Measurements from ENCODE around the gene IRAK3.

IRAK3 gene, protein sequence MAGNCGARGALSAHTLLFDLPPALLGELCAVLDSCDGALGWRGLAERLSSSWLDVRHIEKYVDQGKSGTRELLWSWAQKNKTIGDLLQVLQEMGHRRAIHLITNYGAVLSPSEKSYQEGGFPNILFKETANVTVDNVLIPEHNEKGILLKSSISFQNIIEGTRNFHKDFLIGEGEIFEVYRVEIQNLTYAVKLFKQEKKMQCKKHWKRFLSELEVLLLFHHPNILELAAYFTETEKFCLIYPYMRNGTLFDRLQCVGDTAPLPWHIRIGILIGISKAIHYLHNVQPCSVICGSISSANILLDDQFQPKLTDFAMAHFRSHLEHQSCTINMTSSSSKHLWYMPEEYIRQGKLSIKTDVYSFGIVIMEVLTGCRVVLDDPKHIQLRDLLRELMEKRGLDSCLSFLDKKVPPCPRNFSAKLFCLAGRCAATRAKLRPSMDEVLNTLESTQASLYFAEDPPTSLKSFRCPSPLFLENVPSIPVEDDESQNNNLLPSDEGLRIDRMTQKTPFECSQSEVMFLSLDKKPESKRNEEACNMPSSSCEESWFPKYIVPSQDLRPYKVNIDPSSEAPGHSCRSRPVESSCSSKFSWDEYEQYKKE

DNA sequence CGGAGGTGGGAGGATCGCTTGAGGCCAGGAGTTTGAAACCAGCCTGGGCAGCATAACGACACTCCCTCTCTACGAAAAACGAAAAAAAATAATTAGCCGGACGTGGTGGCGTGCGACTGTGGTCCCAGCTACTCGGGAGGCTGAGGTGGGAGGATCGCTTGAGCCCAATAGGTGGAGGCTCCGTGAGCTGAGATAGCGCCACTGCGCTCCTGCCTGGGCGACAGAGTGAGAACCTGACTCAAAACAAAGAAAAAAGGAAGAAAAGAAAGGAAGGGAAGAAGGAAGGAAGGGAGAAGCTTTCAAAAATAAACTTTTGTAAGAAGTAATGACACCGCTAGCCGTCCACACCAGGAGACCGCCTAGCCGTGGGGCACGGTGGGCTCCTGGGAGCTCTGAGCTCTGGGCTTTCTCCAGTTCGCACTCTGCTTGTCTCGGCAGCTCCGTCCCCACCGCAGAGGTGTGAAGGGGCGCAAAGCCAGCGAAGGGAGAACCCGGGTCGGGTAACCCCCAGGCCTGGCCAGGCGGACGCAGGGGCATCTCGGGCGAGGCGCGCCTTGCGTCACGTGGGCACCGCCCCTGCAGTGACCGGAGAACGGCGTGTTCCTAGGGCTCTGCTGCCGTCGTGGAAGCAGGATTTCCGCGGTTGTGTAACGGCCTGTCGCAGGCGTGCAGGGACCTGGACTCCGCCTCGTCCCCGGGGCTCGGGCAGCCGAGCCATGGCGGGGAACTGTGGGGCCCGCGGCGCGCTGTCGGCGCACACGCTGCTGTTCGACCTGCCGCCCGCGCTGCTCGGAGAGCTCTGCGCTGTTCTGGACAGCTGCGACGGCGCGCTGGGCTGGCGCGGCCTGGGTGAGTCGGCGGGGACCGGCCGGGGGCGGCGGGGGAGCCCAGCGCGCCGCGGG is at the start of gene IRAK3:
IRAK3 (plus strand) TSS at position 631 of the 902 bp plus-strand sequence; CDS start at position 717, 86 bp downstream.
- no peak for DNase-seq (ENCODE audit: low read depth, low spot score)

DNA sequence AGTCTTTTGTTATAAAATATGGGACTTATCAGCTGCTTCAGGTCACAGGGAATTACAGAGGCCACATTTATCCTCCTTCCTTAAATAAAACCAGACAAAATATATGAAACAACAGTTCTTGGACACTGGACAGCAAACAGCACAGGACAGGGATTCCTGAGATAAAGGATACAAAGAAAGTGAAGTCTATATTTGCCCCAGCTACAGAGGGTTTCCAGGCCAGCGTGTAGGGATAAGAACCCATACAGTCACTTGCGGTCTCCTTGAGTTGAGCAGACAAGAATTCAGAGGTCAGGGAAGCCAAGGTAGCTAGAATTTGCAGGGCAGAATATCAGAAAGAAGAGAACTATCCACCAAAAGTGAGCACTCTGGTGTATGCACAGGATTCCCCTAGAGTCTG is 49.7 kb upstream of the IRAK3 start:
- no peak for DNase-seq (ENCODE audit: low read depth, low spot score)

DNA sequence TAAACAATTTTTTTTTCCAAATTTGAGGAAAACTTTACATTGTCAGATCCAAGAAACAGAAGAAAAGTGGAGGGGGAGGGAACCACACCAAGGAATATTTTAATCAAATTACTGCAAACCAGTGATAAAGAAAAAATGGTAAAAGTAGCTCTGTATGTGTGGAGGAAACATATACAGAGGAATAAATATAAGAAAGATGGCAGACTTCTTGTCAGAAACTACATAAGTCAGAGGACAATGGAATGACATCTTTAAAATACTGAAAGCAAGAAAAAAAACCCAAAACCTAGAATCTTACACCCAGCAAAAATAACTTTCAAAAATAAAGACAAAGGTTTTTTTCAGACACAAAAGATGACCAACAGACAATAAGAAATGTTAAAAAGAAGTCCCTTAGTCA is 48.3 kb upstream of the IRAK3 start:
- DNase-seq (ENCODE audit: low read depth, low spot score), result no peak

DNA sequence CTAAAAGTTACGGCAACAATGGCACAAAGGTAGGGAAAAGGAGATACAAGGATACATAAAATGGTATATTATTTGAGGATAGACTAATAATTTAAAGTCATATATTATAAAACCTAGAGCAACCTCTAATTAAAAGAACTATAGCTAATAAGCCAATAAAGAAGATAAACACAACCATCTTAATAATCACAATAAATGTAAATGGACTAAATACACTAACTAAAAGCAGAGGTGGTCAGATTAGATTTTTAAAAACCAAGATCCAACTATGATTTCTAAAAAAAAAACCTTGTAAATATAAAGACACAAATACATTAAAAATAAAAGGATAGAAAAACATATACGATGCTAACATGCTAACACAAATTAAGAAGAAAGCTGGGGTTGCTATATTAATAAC is 47.7 kb upstream of the IRAK3 start:
- no peak for DNase-seq (ENCODE audit: low read depth, low spot score)

DNA sequence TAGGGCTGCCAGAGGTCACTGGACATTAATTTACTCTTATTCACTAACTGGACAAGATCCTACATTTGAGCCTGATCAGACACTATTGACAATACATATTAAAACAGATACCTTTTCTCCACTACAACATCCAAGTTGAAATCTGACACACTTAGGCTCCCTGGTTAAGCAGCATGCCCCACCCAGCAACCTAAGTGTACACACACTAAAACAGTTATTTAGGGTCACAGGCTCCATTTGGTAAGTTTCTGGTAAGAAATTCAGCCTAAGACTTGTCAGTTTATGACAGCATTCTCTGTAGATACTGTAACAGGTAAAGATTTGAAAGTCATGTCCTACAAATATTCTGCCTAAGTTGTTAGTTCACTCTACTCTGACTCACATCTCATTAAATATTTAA is 46.2 kb upstream of the IRAK3 start:
- no peak for DNase-seq (ENCODE audit: low read depth, low spot score)

DNA sequence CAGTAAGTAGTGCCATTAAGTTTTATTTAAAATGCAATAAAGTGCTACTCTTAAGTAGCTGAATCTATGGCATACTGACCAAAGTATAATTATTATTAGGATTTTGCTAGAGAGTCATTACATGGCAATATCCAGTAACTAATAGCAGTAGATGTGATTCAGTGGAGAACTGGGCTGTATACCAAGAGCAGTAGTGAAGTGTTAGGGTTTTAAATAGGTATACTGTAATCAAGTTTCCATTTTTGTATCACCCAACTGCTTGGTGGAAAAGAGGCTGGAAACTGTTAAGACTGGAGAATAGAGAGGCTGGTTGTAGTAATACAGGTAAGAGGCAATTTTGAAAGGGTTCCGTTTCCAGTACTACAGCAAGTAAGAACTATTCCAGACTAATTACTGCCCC is 45.1 kb upstream of the IRAK3 start:
- no peak for DNase-seq (ENCODE audit: low read depth, low spot score)

DNA sequence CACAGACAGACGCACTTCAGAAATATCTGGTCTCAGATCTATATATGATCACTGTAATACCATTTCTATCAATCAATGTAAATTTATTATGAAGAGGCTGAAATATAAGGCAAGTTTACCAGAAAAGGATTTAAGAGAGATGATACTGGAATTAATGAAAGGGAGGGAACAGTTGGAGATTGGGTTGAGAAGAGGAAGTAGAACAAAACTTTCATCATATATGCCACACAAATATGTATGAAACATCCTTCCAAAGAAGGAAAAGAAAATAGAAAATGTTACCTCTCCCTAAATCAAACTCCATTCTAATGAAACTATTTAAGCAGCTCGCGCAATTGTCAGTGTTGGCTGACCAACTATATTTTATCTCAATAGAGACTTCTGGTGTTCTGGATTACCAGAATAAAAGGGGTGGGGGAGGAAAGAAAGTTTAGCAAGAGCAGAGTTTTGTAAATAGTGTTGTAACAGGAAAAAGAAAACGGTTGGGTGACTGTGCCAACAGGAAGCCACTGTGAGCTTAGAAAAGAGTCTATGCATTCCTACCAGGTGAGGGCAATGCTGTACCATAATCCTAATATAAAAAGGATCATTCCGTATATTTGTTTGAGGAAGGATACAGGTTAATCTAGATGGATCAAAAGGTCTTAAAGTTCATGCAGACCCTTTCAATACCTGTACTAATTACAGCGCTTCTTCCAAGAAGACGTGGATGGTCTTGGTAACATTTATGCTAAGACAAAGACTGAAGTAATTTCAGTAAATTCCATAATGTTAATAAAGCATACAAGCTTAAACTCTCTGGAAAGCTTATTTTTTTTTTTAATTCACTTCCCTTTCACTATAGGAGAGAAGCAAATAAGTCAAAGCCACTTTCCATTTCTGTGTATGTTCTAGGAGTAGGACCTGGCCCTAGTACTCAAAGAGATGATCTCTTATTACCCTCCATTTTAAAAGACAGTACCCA is 43.9 kb upstream of the IRAK3 start:
- DNase-seq (ENCODE audit: low read depth, low spot score), result no peak

DNA sequence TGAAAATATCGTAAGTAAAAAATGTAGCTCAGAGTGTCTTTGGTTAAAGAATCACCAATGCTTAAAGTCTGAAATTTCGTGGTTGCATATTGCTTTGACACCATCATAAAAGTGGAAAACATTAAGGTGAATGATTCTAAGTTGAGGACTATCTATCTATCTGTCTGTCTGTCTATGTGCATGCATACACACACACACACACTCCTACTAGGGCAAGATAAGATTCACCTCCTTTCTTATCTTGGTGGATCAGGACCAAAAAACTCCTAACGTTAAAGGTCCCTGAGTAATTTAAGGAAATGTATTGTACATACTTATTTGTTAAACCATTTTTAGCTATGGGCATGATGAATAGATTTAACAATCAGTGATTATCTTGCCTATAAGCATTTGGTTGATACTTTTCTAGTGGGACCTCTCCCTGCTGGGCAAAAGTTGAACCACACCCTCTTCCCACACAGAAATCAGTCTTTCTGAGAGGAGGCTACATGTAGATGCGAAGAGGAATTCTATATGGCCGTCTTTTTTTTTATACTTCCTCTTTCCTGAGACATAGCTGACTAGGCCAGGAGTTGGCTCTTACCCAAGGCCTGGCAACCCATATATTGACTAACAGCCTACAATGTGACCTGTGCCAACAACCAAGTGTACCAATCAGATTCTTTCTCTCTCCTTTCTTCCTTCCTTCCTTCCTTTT is 39.2 kb upstream of the IRAK3 start:
- DNase-seq (ENCODE audit: low read depth, low spot score), result no peak

DNA sequence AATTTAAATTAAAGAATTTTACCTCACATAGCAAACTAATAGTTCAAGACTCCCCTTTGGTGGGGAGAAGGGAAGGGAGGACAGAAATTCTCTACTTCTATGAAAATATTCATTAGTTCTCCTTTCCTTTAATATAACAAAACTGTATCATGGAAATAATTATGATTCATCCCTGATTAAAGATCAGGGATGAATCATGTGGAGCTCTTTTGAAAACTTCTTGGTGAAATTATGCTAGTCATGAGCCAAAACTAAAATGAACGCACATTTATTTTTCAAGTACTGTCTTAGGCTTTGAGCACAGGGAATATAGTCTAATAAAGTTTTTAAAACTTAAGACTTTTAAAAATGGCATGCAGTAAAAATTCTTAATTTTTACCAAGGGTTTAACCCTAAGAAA is 36.3 kb upstream of the IRAK3 start:
- DNase-seq (ENCODE audit: low read depth, low spot score), result no peak

DNA sequence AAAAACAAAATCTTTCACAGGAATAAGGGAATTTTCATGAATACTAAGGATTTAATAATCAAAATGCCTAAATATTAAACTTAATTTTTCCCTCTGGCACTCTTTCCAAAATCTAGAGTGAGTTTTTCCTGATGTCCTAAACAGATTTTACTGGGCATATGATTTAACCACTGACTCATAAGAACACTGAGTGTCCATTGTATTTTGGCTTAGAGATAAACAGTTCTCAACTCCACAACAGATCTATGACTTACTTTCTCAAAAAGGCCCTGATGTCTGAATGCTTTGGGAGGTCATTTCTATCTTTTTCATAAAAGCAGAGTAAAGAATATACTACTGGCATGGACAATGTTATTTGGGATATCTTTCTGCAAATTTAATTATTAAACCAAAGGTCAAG is 34.2 kb upstream of the IRAK3 start:
- DNase-seq (ENCODE audit: low read depth, low spot score), result no peak

DNA sequence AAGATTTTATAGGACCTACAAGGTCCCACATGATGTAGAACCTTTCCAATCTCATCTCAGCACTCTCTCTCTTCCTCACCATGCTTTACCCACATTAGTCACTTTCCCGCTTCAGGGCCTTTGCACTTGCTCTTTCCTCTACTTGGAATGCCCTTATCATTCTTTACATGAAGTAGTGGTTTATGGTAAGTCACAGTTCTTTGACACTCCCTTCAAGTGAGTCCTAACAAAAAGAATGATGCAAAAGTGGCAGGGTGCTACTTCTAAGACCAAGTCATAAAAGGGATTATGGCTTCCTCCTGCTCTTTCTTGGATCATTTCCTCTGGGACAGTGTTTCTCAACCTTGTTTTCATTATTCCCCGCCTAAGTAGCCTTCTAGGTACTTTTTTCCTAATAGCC is 32.4 kb upstream of the IRAK3 start:
- no peak for DNase-seq (ENCODE audit: low read depth, low spot score)

DNA sequence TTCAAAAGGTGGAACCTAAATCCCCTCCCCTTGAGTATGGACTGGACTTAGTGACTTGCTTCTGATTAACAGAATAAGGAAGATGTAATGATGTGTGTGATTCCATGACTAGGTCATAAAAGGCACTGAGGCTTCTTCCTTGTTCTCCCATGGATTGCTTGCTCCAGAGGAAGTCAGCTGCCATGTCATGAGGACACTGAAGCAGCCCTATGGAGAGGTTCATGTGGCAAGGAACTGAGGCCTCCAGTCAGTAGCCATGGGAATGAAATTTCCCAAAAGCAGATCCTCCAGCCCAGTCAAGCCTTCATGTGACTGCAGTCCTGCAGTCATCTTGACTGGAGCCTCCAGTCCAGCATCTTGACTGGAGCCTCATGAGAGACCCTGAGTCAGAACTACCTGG is 29.9 kb upstream of the IRAK3 start:
- no peak for DNase-seq (ENCODE audit: low read depth, low spot score)

DNA sequence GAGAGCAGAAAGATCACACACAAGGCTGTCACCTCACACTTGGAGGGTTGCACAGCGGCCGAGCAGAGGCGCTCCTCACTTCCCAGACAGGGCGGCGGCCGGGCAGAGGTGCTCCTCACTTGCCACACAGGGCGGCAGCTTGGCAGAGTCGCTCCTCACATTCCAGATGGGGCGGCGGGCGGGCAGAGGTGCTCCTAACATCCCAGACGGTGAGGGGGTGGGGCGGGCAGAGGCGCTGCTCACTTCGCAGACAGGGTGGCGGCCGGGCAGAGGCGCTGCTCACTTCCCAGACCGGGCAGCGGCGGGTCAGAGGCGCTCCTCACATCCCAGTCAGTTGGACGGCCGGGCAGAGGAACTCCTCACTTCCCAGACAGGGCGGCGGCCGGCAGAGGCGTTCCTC is 28.3 kb upstream of the IRAK3 start:
- DNase-seq (ENCODE audit: low read depth, low spot score), result no peak

DNA sequence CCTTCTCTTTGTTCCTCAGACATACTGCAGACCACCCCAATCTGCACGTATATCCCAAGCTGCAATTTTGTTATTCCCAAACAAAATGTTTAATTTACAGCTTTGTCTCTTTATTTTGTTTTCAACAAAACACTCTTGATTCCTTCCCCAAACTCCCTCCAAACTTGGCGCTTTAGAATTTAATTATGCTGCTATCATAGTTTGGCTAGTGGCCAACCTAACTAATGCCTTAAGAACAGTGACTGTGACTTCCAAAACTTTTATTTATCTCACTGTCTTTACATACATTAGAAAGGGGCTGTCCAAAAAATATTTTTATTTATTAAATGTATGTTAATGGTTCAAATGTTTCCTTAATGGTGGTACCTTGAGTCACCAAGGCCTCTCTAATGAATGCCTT is 26.3 kb upstream of the IRAK3 start:
- no peak for DNase-seq (ENCODE audit: low read depth, low spot score)

DNA sequence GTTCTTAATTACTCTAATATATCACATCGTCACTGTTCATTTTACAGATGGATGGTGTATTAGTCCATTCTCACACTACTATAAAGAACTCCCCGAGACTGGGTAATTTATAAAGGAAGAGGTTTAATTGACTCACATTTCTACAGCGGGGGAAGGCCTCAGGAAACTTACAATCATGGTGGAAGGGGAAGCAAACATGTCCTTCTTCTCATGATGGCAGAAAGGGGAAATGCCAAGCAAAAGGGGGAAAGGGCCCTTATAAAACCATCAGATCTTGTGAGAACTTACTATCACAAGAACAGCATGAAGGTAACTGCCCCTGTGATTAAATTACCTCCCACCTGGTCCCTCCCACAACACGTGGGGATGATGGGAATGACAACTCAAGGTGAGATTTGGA is 25.7 kb upstream of the IRAK3 start:
- DNase-seq (ENCODE audit: low read depth, low spot score), result no peak

DNA sequence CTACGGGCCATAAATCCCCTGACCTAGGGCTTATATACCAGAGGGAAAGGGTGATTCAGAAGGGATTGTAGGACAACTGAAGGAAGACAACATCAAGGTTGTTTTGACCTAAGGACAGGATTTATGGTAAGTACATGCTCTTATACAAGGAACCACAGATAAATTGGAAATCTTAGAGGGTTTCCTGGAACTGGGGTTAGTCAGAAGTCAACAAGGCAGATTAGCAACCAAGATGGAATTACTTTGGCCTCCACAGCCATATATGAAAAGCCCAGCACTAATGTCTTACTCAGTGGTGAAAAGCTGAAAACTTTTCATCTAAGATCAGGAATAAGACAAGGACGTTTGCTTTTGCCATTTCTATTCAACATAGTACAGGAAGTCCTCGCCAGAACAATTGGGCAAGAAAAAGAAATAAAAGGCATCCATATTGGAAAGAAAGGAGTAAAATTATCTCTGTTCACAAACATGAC is 24.6 kb upstream of the IRAK3 start:
- DNase-seq (ENCODE audit: low read depth, low spot score), result no peak

DNA sequence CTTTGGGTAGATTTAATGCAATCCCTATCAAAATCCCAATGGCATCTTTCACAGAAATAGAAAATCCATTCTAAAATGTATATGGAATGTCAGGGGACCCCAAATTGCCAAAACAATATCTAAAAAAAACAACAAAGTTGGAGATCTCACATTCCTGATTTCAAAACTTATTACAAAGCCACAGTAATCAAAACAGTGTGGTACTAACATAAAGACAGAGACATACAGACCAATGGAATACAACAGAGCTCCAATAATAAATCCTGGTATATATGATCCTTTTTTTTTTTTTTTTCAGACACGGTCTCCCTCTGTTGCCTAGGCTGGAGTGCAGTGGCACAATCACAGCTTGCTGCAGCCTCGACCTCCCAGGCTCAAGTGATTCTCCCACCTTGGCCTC is 23.9 kb upstream of the IRAK3 start:
- DNase-seq (ENCODE audit: low read depth, low spot score), result no peak

DNA sequence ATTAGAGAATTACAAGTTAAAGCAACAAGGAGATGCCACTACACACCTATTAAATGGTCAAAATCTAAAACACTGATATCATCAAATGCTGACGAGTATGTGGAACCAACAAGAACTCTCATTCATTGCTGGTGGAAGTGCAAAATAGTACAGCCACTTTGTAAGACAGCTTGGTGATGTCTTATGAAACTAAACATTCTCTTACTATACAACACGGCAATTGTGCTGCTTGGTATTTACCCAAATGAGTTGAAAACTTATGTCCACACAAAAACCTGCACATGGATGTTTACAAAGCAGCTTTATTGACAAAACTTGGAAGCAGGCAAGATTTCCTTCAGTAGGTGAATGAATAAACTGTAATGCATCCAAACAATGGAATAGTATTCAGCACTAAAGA is 22.5 kb upstream of the IRAK3 start:
- DNase-seq (ENCODE audit: low read depth, low spot score), result no peak

DNA sequence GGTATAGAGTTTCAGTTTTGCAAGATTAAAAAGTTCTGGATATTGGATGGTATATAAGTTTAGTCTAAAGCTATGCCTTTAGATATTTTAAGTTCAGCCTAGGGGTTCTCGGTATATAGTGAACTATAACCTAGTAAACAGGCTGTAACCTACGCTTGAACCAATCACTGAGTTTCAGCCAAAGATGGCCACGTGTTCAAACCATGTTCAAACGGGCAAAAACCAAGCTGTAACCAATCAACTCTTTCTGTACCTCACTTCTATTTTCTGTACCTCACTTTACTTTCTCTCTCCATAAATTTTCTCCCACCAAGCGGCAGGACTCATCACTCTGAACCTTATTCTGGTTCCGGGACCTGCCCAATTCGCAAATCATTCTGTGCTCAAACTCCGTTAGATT is 20.6 kb upstream of the IRAK3 start:
- DNase-seq (ENCODE audit: low read depth, low spot score), result no peak

Measured in activated CD4-positive, CD25-positive, alpha-beta regulatory T cell treated with anti-CD3 and anti-CD28 coated beads, Interleukin-2, amount 50 U/mL, for 16 hours (primary cell).